ENCODE results near the gene ING5.
A peak's percentile ranks its signal among the peaks of the same experiment; 100 is the strongest.

ING5 gene

GRCh38 chr2:241706537-241706936 is 4.7 kb downstream of the ING5 start:
- no peak for DNase-seq (ENCODE audit: low spot score)

GRCh38 chr2:241708879-241709278 is 7.0 kb downstream of the ING5 start:
- DNase-seq (ENCODE audit: low spot score): no peak

GRCh38 chr2:241719093-241719492 is 17.3 kb downstream of the ING5 start:
- DNase-seq (ENCODE audit: low spot score): no peak

- DNase-seq (ENCODE audit: low spot score): no peak
These were observed 18.3 kb downstream of the ING5 start for GRCh38 chr2:241720099-241720498.

- DNase-seq (ENCODE audit: low spot score): no peak
These were observed 18.7 kb downstream of the ING5 start for GRCh38 chr2:241720560-241720959.

- no peak for DNase-seq (ENCODE audit: low spot score)
These were observed 20.0 kb downstream of the ING5 start for GRCh38 chr2:241721852-241722251.

- no peak for DNase-seq (ENCODE audit: low spot score)
These were observed 21.1 kb downstream of the ING5 start for GRCh38 chr2:241722896-241723454.

- DNase-seq (ENCODE audit: low spot score): no peak
These were observed 22.6 kb downstream of the ING5 start for GRCh38 chr2:241724259-241724974.

- no peak for DNase-seq (ENCODE audit: low spot score)
These were observed 23.4 kb downstream of the ING5 start for GRCh38 chr2:241724975-241725870.

- no peak for DNase-seq (ENCODE audit: low spot score)
These were observed 24.6 kb downstream of the ING5 start for GRCh38 chr2:241726459-241726858.

GRCh38 chr2:241728000-241728399 is 26.2 kb downstream of the ING5 start:
- no peak for DNase-seq (ENCODE audit: low spot score)

GRCh38 chr2:241728627-241729026 is 26.8 kb downstream of the ING5 start:
- DNase-seq (ENCODE audit: low spot score): no peak

- DNase-seq (ENCODE audit: low spot score): no peak
These were observed 28.0 kb downstream of the ING5 start for GRCh38 chr2:241729868-241730267.

GRCh38 chr2:241730671-241731293 is 28.9 kb downstream of the ING5 start:
- DNase-seq (ENCODE audit: low spot score): no peak

GRCh38 chr2:241732513-241733186 is 30.8 kb downstream of the ING5 start:
- peak; percentile 36 for DNase-seq (ENCODE audit: low spot score)

- no peak for DNase-seq (ENCODE audit: low spot score)
These were observed 31.8 kb downstream of the ING5 start for GRCh38 chr2:241733391-241734207.

- DNase-seq (ENCODE audit: low spot score): no peak
These were observed 32.3 kb downstream of the ING5 start for GRCh38 chr2:241734208-241734466.

GRCh38 chr2:241734467-241735208 is 32.8 kb downstream of the ING5 start, which contains the start of gene D2HGDH:
TSS of gene D2HGDH (plus strand) at chr2:241734630. CDS start at chr2:241735225, 595 bp downstream.
- DNase-seq (ENCODE audit: low spot score): peak; percentile 93

- no peak for DNase-seq (ENCODE audit: low spot score)
These were observed 34.3 kb downstream of the ING5 start for GRCh38 chr2:241736111-241736510.

- DNase-seq (ENCODE audit: low spot score): no peak
These were observed 36.3 kb downstream of the ING5 start for GRCh38 chr2:241738040-241738686.
